HG03196 (cell line): ENCODE results near the gene TCF12.

Experiments
- ATAC-seq: cut with Tn5 transposase; IDR thresholded peaks from one replicate; pipeline ENCODE4 v1.9.1; 2021; ENCODE audit not compliant: unreplicated experiment

The TCF12 gene

GRCh38 chr15:57329582-57330367 lies 411.3 kb downstream of the TCF12 start:
- no peak for ATAC-seq

DNA sequence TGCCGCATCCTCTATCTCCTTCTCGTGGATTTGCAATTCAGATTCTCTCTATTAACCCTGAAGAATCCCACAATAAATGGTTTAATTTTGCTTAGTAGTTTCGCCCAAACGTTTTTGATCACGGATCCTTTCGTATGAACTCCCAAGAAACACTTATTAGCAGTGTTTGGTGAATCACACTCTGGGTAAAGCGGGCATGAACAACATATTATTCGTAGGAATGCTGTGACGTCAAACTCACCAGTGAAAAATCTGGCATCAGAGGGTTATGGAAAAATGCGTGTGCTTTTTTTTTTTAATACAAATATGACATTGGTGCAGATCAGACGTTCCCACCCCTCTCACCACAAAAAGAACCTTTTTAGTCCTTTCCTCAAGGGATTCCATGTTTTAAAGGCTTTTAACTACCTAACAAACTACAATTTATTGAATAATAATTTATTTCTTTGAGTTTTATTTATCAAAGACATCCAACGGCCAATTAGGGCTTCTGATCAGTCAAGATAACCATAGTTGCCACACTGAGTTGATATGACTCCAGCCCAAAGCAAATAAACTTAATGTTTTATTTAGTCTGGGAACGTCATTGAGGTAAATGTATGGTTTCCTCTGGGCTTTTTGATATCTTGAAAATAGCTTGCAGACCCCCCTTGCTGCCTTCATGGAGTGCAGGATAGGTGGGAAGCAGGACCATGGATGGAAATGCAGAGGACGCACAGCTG lies 412.3 kb downstream of the TCF12 start:
- ATAC-seq: no peak

DNA sequence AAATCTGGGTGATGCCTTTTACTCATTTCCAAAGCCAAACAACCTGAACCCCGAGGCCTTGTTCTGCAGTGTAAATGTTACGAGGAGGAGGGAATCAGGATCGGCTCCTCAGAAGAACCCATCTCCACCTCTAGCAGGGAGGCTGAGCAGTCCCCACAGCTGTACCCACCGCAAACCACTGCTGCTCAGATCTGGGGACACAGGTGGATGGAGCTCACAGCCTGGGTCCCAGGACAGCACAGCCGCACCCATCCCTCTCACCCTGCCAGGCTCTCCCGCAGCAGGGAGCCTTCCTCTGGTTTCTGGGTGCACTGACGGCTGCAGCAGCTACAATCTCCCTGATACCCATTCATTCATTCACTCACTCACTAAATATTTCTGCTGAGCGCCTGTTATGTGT lies 413.9 kb downstream of the TCF12 start:
- no peak for ATAC-seq

- no peak for ATAC-seq
These were observed 415.0 kb downstream of the TCF12 start for GRCh38 chr15:57333487-57333886.

GRCh38 chr15:57334257-57334656 lies 415.8 kb downstream of the TCF12 start:
- ATAC-seq: no peak

- ATAC-seq: no peak
These were observed 416.9 kb downstream of the TCF12 start for GRCh38 chr15:57335293-57335715.

DNA sequence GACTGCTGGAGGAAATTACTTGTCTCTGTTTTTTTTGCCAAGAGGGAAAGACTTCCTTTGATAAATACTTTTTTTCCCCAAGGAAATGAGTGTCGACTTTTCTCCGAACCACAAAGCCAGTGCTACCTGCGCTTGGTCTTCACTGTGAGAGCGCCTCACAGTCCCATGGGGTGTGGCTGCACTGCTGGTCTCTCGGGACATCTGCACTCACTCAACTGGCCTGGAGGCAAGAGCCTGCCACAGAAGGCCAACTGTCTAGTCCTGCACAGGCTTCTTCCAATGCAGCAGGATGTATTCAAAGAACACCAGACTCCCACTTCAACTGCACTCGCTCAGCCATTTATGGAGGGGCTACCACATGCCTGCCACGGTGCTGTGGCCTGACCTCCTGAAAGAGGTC lies 417.3 kb downstream of the TCF12 start:
- ATAC-seq: no peak

DNA sequence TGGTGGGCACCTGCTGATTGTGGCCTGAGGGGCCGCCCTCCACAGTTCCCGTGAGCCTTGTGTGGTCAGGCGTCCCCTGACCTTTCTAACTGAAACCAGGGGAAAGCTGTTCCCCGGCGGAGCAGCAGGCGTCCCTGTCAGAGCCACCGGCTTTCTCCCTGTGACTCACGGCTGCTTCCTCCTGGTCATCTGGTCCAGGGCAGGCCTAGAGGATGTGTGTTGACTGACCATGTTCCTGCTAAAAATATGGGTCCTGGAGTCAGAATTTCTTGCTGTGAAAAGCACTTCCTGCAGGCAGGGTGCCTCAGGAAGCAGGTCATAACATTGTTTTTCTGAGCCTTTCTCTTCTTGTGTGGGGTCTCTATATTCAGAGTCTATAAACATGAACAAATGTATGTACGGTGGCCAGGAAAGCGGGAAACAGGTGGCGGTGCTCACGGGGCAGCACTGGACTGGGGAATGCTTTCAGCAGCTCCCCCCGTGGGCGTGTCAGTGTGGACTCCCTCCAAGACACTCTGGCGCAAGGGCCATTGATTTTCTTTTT lies 419.5 kb downstream of the TCF12 start:
- ATAC-seq: no peak

GRCh38 chr15:57339321-57339720 lies 420.9 kb downstream of the TCF12 start:
- ATAC-seq: no peak
